Trophoblast cell (in vitro differentiated cells and primary cell): ENCODE measurements around the gene MYH10.

ENCODE experiments used
- DNase-seq, 2 donors: peaks; one replicate each; pipeline ENCODE4 v3.0.0-alpha.2; 2016
- H2AFZ ChIP-seq: 2 replicates; pipeline ENCODE4 v1.6.1; 2013; ENCODE audit warnings: low read length, moderate library complexity, mild to moderate bottlenecking; ENCODE audit not compliant: insufficient read depth, poor library complexity
- H2AK5ac ChIP-seq: 2 replicates; pipeline ENCODE4 v1.6.1; 2013; ENCODE audit warnings: mild to moderate bottlenecking, low read length
- H2BK120ac ChIP-seq: 2 replicates; pipeline ENCODE4 v1.6.1; 2013; ENCODE audit warnings: low read length, mild to moderate bottlenecking, moderate library complexity; ENCODE audit not compliant: insufficient read depth, poor library complexity
- H2BK12ac ChIP-seq: 2 replicates; pipeline ENCODE4 v1.6.1; 2013; ENCODE audit warnings: mild to moderate bottlenecking, low read length, moderate library complexity
- H2BK5ac ChIP-seq: 2 replicates; pipeline ENCODE4 v1.6.1; 2013; ENCODE audit warnings: low read length, low read depth, moderate library complexity, mild to moderate bottlenecking; ENCODE audit not compliant: poor library complexity
- H3K14ac ChIP-seq: 2 replicates; pipeline ENCODE4 v1.6.1; 2013; ENCODE audit warnings: mild to moderate bottlenecking, low read length
- H3K18ac ChIP-seq: 2 replicates; pipeline ENCODE4 v1.6.1; 2013; ENCODE audit warnings: mild to moderate bottlenecking, low read length
- H3K23ac ChIP-seq: 2 replicates; pipeline ENCODE4 v1.6.1; 2013; ENCODE audit warnings: low read length
- H3K27ac ChIP-seq: 2 replicates; pipeline ENCODE4 v1.5.1; 2013; ENCODE audit warnings: low read depth, mild to moderate bottlenecking, inconsistent platforms, low read length, moderate library complexity
- H3K27me3 ChIP-seq: 2 replicates; pipeline ENCODE4 v1.6.1; 2013; ENCODE audit warnings: inconsistent platforms, mild to moderate bottlenecking, low read length, moderate library complexity; ENCODE audit not compliant: insufficient read depth
- H3K36me3 ChIP-seq, 2 experiments: 1 replicate in 1 of 2; 2 replicates in 1 of 2; pipeline ENCODE4 v1.6.1; 2013; ENCODE audit warnings: low read length in 2 of 2, mild to moderate bottlenecking in 2 of 2, moderate library complexity in 1 of 2; ENCODE audit not compliant: insufficient read depth in 2 of 2, control insufficient read depth in 1 of 2
- H3K4ac ChIP-seq: 2 replicates; pipeline ENCODE4 v1.6.1; 2013; ENCODE audit warnings: low read depth, mild to moderate bottlenecking, low read length, moderate library complexity
- H3K4me1 ChIP-seq, 2 experiments: 1 replicate in 1 of 2; 2 replicates in 1 of 2; pipeline ENCODE4 v1.6.1; 2013; ENCODE audit warnings: low read length in 2 of 2, mild to moderate bottlenecking in 2 of 2, moderate library complexity in 1 of 2; ENCODE audit not compliant: insufficient read depth in 2 of 2, control insufficient read depth in 1 of 2
- H3K4me2 ChIP-seq: 2 replicates; pipeline ENCODE4 v1.6.1; 2013; ENCODE audit warnings: inconsistent platforms, mild to moderate bottlenecking, low read length, moderate library complexity
- H3K4me3 ChIP-seq: 2 replicates; pipeline ENCODE4 v1.5.1; 2013; ENCODE audit warnings: mild to moderate bottlenecking, low read depth, low read length, inconsistent platforms
- H3K79me1 ChIP-seq: one replicate; pipeline ENCODE4 v1.6.1; 2013; ENCODE audit warnings: low read length
- H3K79me2 ChIP-seq: 2 replicates; pipeline ENCODE4 v1.6.1; 2013; ENCODE audit warnings: low read length, mild to moderate bottlenecking; ENCODE audit not compliant: control insufficient read depth, insufficient read depth, poor library complexity
- H3K9ac ChIP-seq: 2 replicates; pipeline ENCODE4 v1.6.1; 2013; ENCODE audit warnings: mild to moderate bottlenecking, low read length
- H3K9me3 ChIP-seq: 2 replicates; pipeline ENCODE4 v1.6.1; 2013; ENCODE audit warnings: low read depth, mild to moderate bottlenecking, control low read depth, inconsistent platforms, low read length; ENCODE audit not compliant: insufficient read depth
- H4K12ac ChIP-seq: 2 replicates; pipeline ENCODE4 v1.6.1; 2013; ENCODE audit warnings: low read depth, mild to moderate bottlenecking, low read length, moderate library complexity
- H4K8ac ChIP-seq: 2 replicates; pipeline ENCODE4 v1.6.1; 2013; ENCODE audit warnings: low read depth, mild to moderate bottlenecking, low read length, moderate library complexity
- H4K91ac ChIP-seq: one replicate; pipeline ENCODE4 v1.6.1; 2013; ENCODE audit warnings: low read depth, mild to moderate bottlenecking, low read length, moderate library complexity
- WGBS: extraction: QIAGEN DNeasy Blood & Tissue Kit; methylation state at CpG from one replicate; pipeline ENCODE4 v1.1.7; 2013; ENCODE audit warnings: missing lambda C conversion rate; ENCODE audit not compliant: insufficient read length, insufficient coverage; ENCODE audit errors: extremely low coverage; 5-methylcytosine and 5-hydroxymethylcytosine counted together

MYH10 gene

DNA sequence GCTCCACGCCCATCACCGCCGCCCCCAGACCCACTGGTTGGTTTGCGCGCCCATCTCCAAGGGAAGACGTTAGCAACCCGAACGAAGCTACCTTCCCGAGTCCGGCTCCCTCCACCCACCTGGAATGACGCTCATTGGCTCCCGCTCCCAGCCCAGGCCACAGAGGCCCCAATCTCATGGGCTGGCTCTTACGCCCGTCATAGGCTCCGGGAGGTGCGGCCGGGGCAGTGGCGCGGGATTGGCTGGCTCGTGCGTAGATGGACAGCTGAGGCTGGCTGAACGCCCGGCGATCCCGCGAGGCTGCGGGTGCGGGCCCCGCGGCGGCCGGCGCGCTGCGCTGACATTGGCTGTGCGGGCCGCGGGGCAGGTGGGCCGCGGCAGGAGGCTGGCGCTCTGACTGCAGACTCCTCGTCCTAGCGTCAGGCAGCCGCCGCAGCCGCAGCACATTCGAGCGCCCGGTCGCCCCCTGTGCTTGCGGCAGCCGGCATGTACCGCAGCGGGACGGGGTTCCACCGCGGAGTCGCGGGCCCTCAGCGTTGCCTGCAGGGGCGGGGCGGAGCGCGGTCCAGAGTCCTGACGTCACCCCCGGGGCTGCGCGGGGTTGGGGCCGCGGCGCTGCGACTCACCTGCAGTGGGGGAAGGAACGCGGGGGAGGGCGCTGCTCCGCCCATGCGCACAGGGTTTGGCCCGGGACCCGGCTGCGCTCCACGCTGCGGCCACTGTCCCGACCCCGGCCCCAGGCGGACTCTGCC, 453 bp upstream of the MYH10 start:
- H3K4me1 ChIP-seq, result peaks cover 3% of the 10 kb centered on the region in 2 experiments
- H2BK12ac ChIP-seq, result no peak overlapping the region
- no peaks in the 10 kb centered on the region for H3K9me3 ChIP-seq
- no CpG with 5 or more reads among the region's 85 CpGs for WGBS
- peak; percentile 100 for DNase-seq
- peak overlapping the region; percentile 90 for H4K8ac ChIP-seq
- peak overlapping the region; percentile 44 for H2BK120ac ChIP-seq
- H2AFZ ChIP-seq, result peak overlapping the region; percentile 70
- H3K4me2 ChIP-seq, result peak overlapping the region; percentile 85
- H3K18ac ChIP-seq, result peak overlapping the region; percentile 81
- H3K23ac ChIP-seq, result no peak overlapping the region
- peak overlapping the region; percentile 84 for H4K12ac ChIP-seq
- no peaks in the 10 kb centered on the region for H3K36me3 ChIP-seq
- peak overlapping the region; percentile 88 for H3K9ac ChIP-seq
- H2AK5ac ChIP-seq, result no peak overlapping the region
- H3K27ac ChIP-seq, result peak overlapping the region; percentile 96
- H3K14ac ChIP-seq, result peak overlapping the region; percentile 84
- H2BK5ac ChIP-seq, result peak overlapping the region; percentile 92
- peak overlapping the region; percentile 86 for H4K91ac ChIP-seq
- H3K79me1 ChIP-seq, result peaks cover 18% of the 10 kb centered on the region
- H3K27me3 ChIP-seq, result no peaks in the 10 kb centered on the region
- peaks cover 22% of the 10 kb centered on the region for H3K79me2 ChIP-seq
- H3K4ac ChIP-seq, result peak overlapping the region; percentile 40
- peak overlapping the region; percentile 86 for H3K4me3 ChIP-seq

DNA sequence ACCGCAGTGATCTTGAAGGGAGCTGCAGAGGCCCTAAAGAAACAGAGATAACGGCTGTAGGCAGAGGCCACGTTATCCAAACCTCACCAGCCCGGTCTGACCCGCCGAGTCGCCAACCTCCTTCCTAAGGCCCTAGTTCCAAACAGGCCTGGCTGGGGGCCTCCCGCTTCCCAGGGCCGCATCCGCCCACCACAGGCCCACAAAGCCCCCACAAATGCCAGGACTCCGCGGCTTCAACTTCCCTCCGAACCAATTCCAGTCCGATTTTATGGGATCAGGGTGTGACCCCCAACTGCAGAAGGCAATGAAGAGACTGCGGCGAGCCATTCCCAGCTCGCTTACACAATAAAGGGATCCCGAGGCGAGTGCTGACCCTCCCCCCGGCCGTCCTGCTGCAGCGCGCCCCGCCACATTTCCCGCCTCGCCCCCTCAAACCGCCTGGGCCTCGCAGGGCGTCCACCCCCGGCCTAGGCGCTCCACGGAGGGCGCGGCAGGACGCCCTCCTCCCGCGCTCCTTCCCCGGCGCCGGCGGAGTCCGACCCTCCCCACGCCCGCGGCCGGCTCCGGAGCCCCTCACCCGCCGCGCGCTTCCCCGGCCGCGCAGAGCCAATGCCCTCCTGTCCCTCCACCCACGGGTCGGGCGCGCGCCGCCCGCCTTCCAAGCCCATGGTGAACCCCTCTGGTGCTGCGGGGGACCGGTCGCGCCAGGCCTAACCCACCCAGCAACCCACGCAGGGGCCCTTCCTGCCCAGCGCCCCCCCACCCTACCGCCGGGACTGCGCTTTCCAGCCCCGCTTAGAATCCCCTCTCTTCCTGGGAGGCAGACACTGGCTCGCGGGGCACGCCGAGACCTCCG, 926 bp downstream of the MYH10 start:
- Histone ChIP-seq H3K27ac (peak overlapping the region; percentile 85), H4K12ac (peak overlapping the region; percentile 92), H2AK5ac (peak overlapping the region; percentile 98), H3K4me3 (peak overlapping the region; percentile 98), H3K79me1 (peaks cover 18% of the 10 kb centered on the region), H2BK120ac (peak overlapping the region; percentile 91), H2BK12ac (peak overlapping the region; percentile 4), H4K8ac (peak overlapping the region; percentile 92), H3K23ac (no peak overlapping the region), H3K4me1 (peaks cover 3% of the 10 kb centered on the region in 2 experiments), H3K9me3 (no peaks in the 10 kb centered on the region), H3K9ac (peak overlapping the region; percentile 98), H3K14ac (peak overlapping the region; percentile 99), H2BK5ac (peak overlapping the region; percentile 94), H3K36me3 (peaks cover 0 to 2% of the 10 kb centered on the region in 2 experiments), H3K4ac (peak overlapping the region; percentile 100), H3K27me3 (no peaks in the 10 kb centered on the region), H2AFZ (peak overlapping the region; percentile 88), H3K4me2 (peak overlapping the region; percentile 79), H3K18ac (peak overlapping the region; percentile 96), H3K79me2 (peaks cover 24% of the 10 kb centered on the region), H4K91ac (peak overlapping the region; percentile 95)
- no CpG with 5 or more reads among the region's 76 CpGs for WGBS
- DNase-seq, result peak in 1 of 2 donors; percentile 52

DNA sequence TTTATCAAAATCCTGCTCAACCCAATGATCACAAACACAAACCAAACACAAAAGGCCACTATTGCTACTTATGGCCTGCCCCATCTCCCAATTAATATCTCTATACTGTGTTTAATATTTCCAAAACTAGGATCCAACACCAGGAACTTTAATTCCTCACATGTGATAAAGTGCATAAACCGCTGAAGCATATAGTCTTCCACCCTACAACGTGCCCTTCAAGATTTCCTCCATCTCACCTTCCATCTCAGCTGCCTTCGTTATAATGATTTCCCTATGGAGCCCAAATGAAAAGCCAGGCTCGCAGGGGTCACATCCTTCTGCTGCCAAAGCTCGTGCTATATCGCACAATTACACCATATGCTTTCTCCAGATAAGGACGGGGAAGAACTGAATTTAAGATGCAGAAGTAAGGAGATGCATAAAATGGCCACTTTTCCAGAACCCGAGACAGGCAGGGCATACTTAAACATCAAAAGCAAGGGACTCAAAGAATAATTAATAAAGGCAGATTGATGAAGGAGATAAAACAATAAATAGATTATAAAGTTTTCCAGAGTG, 1.8 kb downstream of the MYH10 start:
- WGBS, result no CpG with 5 or more reads among the region's 8 CpGs
- H3K4ac ChIP-seq, result peak overlapping the region; percentile 85
- no peak overlapping the region for H2BK12ac ChIP-seq
- H4K91ac ChIP-seq, result no peak overlapping the region
- H3K79me1 ChIP-seq, result peaks cover 18% of the 10 kb centered on the region
- no peaks in the 10 kb centered on the region for H3K9me3 ChIP-seq
- H3K18ac ChIP-seq, result no peak overlapping the region
- H3K4me3 ChIP-seq, result no peak overlapping the region
- H3K79me2 ChIP-seq, result peaks cover 26% of the 10 kb centered on the region
- H3K27ac ChIP-seq, result no peak overlapping the region
- H4K12ac ChIP-seq, result peak overlapping the region; percentile 51
- H2BK5ac ChIP-seq, result no peak overlapping the region
- no peak overlapping the region for H2BK120ac ChIP-seq
- peak overlapping the region; percentile 65 for H3K4me2 ChIP-seq
- H3K36me3 ChIP-seq, result peaks cover 0 to 2% of the 10 kb centered on the region in 2 experiments
- no peaks in the 10 kb centered on the region for H3K27me3 ChIP-seq
- H3K9ac ChIP-seq, result no peak overlapping the region
- peaks cover 8% of the 10 kb centered on the region in 2 experiments for H3K4me1 ChIP-seq
- no peak overlapping the region for H2AFZ ChIP-seq
- no peak for DNase-seq
- H3K14ac ChIP-seq, result no peak overlapping the region
- no peak overlapping the region for H2AK5ac ChIP-seq
- no peak overlapping the region for H4K8ac ChIP-seq
- no peak overlapping the region for H3K23ac ChIP-seq

DNA sequence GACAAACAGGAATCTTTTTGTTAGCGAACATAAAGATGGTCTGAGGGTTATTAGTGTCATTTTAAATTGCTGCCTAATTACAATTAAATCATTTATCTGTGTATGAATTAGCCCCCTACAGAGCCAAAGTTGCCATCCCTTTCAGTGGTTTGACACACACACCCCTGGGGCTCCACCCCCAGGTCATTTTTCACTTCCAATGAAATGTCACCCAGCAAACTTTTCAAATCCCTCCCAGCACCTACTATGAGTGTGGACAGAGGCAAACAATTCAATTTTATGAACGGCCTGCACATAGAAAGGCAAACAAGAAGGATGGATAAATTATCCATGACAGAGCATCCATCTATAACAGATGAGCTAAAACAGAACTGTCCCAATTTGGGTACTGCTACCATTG, 2.4 kb downstream of the MYH10 start:
- Histone ChIP-seq H3K9ac (no peak overlapping the region), H2AFZ (no peak overlapping the region), H3K4me1 (peaks cover 8 to 9% of the 10 kb centered on the region in 2 experiments), H4K12ac (no peak overlapping the region), H3K27ac (no peak overlapping the region), H3K79me1 (peaks cover 18% of the 10 kb centered on the region), H3K36me3 (peaks cover 0 to 2% of the 10 kb centered on the region in 2 experiments), H2BK5ac (no peak overlapping the region), H3K9me3 (no peaks in the 10 kb centered on the region), H3K4me3 (no peak overlapping the region), H2BK12ac (no peak overlapping the region), H4K91ac (no peak overlapping the region), H2AK5ac (no peak overlapping the region), H4K8ac (no peak overlapping the region), H3K27me3 (no peaks in the 10 kb centered on the region), H3K4me2 (peak overlapping the region; percentile 65), H2BK120ac (no peak overlapping the region), H3K23ac (no peak overlapping the region), H3K18ac (no peak overlapping the region), H3K79me2 (peaks cover 26% of the 10 kb centered on the region), H3K4ac (peak overlapping the region; percentile 85), H3K14ac (no peak overlapping the region)
- no CpG with 5 or more reads among the region's 2 CpGs for WGBS
- no peak for DNase-seq
